Measurements from ENCODE around the gene GSTO2. TPM values are rescaled to one million over a fixed set of nuclear protein-coding genes. Genes with fewer than 3 reads are reported as not detected.
A peak's percentile ranks its signal among the peaks of the same experiment; 100 is the strongest.

GSTO2 gene
- total and polyA plus RNA-seq, 2 of the 13 experiments (the other 11 are each of a cell fraction or from before 2014, with no cell fraction given), result 2.1 to 7.9 TPM

- TF ChIP-seq, protein P1, sequence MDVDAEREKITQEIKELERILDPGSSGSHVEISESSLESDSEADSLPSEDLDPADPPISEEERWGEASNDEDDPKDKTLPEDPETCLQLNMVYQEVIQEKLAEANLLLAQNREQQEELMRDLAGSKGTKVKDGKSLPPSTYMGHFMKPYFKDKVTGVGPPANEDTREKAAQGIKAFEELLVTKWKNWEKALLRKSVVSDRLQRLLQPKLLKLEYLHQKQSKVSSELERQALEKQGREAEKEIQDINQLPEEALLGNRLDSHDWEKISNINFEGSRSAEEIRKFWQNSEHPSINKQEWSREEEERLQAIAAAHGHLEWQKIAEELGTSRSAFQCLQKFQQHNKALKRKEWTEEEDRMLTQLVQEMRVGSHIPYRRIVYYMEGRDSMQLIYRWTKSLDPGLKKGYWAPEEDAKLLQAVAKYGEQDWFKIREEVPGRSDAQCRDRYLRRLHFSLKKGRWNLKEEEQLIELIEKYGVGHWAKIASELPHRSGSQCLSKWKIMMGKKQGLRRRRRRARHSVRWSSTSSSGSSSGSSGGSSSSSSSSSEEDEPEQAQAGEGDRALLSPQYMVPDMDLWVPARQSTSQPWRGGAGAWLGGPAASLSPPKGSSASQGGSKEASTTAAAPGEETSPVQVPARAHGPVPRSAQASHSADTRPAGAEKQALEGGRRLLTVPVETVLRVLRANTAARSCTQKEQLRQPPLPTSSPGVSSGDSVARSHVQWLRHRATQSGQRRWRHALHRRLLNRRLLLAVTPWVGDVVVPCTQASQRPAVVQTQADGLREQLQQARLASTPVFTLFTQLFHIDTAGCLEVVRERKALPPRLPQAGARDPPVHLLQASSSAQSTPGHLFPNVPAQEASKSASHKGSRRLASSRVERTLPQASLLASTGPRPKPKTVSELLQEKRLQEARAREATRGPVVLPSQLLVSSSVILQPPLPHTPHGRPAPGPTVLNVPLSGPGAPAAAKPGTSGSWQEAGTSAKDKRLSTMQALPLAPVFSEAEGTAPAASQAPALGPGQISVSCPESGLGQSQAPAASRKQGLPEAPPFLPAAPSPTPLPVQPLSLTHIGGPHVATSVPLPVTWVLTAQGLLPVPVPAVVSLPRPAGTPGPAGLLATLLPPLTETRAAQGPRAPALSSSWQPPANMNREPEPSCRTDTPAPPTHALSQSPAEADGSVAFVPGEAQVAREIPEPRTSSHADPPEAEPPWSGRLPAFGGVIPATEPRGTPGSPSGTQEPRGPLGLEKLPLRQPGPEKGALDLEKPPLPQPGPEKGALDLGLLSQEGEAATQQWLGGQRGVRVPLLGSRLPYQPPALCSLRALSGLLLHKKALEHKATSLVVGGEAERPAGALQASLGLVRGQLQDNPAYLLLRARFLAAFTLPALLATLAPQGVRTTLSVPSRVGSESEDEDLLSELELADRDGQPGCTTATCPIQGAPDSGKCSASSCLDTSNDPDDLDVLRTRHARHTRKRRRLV (CRISPR knock-in tag; IDR thresholded peaks at IDR 0.05), result 0 out of 2 replicates have a peak, but pooled peaks have one; percentile 37
- TF ChIP-seq HNF1A (IDR thresholded peaks at IDR 0.05; ENCODE audit: low read depth), result no peak
- peak; percentile 72; the same call in 1 of the 2 replicates for TF ChIP-seq HNF1A (CRISPR knock-in tag; IDR thresholded peaks at IDR 0.05; ENCODE audit: borderline replicate concordance)
- TF ChIP-seq ONECUT2 (CRISPR knock-in tag; IDR thresholded peaks at IDR 0.05), result no peak
- TF ChIP-seq, protein P2, sequence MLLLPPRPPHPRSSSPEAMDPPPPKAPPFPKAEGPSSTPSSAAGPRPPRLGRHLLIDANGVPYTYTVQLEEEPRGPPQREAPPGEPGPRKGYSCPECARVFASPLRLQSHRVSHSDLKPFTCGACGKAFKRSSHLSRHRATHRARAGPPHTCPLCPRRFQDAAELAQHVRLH (CRISPR knock-in tag; IDR thresholded peaks at IDR 0.05; ENCODE audit: borderline replicate concordance, low read depth), result peak; percentile 67; the same call in 1 of the 2 replicates
- peak; percentile 23; the same call in 1 of the 2 replicates for TF ChIP-seq JDP2 (CRISPR knock-in tag; IDR thresholded peaks at IDR 0.05; ENCODE audit: borderline replicate concordance)
- TF ChIP-seq ZSCAN30 (CRISPR knock-in tag; IDR thresholded peaks at IDR 0.05), result no peak
- TF ChIP-seq GABPB1 (CRISPR knock-in tag; IDR thresholded peaks at IDR 0.05), result peak; percentile 83; the same call in 1 of the 2 replicates
- peak; percentile 69; the same call in 1 of the 2 replicates for TF ChIP-seq AHR (CRISPR knock-in tag; IDR thresholded peaks at IDR 0.05)
- TF ChIP-seq ZFP90 (CRISPR knock-in tag; IDR thresholded peaks at IDR 0.05; ENCODE audit: borderline replicate concordance), result peak; percentile 73; the same call in 1 of the 2 replicates
- no peak for TF ChIP-seq ZNF577 (CRISPR knock-in tag; IDR thresholded peaks at IDR 0.05; ENCODE audit: borderline replicate concordance, low read depth)
- 0 out of 2 replicates have a peak, but pooled peaks have one; percentile 17 for TF ChIP-seq PRDM15 (CRISPR knock-in tag; IDR thresholded peaks at IDR 0.05)
These were observed 37.0 kb upstream of the GSTO2 start, which contains the start of gene CFAP43 (continued) for GRCh38 chr10:104231784-104232612.

All from HepG2 (cell line).